Measurements from ENCODE around the gene MSI2.

The MSI2 gene

DNA sequence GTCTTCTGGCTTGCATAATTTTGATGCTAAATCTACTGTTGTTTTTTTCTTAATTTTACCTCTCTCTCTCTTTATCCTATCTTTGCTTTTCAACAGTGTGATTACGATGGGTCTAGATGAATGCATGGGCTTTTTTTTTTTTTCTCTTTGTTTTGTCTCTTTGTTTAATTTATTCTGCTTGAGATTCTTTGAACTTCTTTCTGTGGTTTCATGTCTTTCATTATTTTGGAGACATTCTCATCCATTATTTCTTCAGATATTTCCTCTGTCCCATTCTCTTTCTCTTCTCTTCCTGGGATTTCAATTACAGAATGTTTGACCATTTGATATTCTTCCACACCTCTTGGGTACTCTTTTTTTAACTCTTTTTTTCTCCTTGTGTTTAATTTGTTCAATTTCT lies 436.4 kb downstream of the MSI2 start:
- no peak for DNase-seq (ENCODE audit: low read depth)

DNA sequence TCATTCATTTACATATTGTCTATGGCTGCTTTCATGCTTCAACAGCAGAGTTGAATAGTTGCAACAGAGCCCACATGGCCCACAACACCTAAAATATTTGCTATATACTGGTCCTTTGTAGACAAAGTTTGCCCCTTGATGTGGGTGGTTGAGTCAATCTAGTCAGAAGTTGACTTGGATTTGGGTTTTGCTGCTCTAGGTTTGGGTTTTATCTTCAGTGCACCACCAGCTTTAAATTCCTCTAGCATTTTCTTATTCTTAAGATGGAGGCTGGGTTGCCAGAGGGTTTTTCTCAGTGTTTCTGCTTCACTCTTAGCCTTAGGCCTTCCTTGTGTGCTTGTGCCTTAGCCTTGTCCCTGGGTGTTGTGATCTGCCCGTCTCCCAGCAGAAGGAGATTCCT lies 437.7 kb downstream of the MSI2 start:
- no peak for DNase-seq (ENCODE audit: low read depth)

DNA sequence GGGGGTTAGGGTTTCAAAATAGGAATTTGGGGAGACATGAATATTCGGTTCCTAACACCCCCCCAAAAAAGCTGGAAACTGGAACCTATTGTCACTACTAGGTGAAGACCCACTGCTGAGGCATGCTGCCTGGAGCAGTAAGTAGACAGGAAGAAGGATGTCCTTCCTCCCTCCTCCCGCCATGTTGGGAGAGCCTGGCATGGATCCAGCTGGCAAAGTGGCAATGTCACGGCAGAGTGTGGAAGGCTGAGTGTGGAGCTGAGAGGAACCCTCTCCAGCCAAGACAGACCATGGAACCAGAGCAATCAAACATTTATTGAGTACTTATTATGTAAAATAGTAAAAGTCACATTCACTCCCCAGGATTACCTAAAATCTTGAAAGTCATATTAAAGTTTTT lies 439.7 kb downstream of the MSI2 start:
- no peak for DNase-seq (ENCODE audit: low read depth)

DNA sequence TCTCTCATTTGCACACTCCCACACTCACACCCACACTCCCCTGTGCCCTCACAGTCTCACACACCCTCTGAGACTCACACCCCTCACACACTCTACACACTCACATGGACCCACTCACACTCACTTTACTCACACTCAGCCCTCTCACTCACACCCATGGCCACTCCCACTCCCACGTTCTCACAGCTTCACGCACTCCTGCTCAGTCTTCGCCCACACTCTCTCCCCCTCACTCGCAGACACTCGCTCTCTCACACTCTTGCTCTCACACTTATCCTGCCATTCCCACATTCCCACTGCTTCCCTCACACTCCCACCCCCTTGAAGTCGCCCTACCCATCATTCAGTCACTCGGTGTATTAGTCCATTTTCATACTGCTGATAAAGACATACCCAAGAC lies 440.9 kb downstream of the MSI2 start:
- DNase-seq (ENCODE audit: low read depth), result no peak

DNA sequence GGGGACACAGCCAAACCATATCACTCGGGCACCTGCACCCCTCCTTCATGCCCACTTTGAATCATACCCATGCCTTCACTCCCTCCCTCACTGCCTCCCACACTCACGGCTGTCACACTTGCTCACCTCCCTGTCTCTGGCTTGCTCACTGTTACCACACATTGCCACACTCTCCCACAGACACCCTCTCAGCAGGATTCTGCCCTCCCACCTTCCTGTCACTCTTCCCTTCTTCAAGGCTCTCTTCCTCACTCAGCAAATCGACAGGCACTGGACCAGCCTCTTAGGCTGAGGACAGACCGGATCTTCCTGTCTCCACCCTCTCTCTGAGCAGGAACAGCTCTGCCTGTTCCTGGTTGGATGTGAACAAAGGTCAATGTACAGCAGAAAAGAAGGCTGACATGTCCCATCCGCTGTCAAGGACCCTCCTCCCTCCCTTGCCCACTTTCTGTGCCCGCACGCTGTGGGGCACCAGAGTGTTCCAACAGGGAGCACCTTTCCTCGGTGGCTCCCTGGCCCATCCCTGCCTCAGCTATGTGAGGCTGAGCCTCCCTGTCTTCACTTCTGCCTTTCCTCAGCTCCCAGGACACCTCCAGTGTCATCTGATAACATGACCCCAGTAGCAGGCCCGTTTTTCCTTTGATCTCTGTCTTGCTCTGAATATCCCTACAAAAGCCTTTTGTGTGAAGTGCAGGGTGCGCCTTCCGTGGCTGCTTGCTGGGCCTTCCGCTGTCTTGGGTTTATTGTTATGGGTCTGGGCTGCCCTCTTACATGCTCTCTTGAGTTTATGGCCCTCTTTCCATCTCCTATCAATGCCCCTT lies 441.8 kb downstream of the MSI2 start:
- no peak for DNase-seq (ENCODE audit: low read depth)

DNA sequence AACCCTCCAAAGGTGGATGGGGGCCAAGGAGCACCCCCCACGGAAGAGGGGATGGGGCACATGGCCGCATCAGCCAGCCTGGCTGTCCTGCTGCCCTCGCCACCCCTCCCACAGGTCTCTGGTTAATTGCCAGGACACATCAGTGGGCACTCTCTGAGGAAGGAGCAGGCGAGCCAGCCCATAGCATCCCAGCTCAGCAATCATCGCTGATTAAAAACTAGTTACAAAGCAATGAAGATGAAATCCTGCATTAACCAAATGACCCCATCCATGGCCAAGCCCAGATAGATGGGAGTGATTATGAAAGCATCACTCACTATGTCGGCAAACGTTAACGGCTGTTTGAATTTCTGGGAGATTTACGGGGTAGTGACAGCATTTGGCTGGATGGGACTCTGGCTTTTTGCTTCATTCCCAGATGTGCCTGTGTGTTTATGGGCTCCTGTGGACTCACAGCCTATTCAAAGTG lies 443.5 kb downstream of the MSI2 start:
- DNase-seq (ENCODE audit: low read depth), result no peak

DNA sequence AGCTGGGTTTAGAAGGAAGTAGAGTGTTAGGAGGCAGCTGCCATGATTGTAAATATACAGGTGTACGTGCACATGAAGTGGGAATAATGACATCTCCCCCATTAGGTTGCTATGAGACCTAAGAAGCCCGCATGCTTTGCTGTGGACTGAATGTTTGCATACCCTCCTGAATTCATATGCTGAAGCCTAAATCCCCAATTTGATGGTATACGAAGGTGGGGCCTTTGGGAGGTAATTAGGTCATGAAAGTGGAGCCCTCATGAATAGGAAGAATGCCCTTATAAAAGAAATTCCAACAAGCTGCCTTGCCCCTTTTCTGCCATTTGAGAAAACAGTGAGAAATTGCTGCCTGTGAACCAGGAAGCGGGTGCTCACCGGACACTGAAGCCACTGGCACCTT lies 444.8 kb downstream of the MSI2 start:
- no peak for DNase-seq (ENCODE audit: low read depth)

GRCh38 chr17:57703273-57703672 lies 446.9 kb downstream of the MSI2 start:
- no peak for DNase-seq (ENCODE audit: low read depth)

DNA sequence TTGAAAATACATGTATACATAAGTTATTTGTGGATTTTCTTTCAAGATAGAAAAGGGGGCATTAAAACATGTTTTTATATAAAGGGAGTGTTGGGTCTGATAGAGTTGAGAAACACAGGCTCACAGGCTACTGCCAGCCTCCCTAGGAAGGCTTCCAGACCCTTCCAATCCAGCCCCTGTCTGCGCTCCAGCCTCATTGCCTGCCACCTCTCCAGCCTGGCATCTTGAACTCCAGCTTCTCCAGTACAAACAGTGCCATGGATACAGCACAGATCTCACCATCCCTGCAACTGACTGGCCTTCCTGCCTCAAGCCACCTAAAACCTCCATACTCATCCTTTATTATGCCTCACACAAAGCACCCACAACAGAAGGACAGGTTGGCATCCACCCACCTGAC lies 448.1 kb downstream of the MSI2 start:
- DNase-seq (ENCODE audit: low read depth), result no peak

DNA sequence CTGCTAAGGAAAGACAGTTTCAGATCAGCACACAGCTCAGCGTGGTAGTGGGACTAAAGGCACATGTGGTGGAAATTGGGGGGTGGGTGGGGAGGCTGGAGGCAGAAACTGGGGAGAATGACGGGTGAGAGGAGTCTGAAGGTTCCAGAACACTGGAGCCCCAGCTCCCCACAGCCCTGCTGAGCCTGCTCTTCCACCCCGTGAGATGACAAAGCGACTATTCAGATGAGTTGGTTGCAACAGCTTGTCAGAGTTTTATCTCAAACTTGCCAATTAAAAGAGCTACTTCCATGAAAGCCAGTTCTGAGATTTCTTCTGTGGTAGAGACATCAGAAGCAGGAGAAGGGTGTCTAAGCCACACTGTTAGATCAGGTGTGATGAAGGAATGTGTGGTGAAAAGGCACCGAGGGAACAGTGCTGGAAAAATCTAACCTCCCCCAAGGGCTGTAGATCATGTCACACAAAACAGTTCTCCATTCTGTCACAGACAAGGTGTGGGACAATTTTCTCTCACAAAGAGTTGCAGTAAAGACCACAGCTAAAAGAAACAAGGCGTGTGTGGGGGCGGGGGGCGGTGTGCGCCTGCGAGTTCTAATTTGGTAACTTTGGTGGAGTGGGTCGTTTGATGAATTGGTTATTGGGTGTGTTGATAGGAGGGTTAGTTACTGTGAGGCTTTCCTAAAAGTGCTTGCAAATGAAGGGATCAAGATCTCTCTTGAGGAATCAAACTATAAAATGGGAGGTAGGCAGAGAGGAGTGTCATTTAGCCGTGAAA lies 449.8 kb downstream of the MSI2 start:
- DNase-seq (ENCODE audit: low read depth), result no peak

- no peak for DNase-seq (ENCODE audit: low read depth)
Measured at GRCh38 chr17:57706761-57707160, 450.4 kb downstream of the MSI2 start.

- DNase-seq (ENCODE audit: low read depth), result no peak
Measured at GRCh38 chr17:57707892-57708291, 451.6 kb downstream of the MSI2 start.

DNA sequence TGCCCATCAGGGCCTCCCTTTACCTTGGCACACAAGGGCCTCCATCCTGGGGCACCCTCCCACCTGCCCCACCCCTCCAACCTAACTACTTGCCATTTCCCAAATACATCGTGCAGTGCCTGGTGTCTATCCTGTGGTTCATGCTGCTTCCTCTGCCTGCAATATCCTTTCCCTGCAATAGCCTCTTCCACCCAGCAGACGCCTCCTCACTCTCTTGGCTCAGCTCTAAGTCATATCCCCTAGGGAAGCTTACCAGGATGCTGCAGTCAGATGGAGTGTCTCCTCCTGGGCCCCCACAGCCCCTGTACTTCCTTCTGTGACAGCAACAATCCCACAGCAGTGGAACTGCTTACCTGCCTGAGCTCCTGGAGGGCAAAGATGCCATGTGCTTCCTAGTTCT lies 452.1 kb downstream of the MSI2 start:
- no peak for DNase-seq (ENCODE audit: low read depth)

DNA sequence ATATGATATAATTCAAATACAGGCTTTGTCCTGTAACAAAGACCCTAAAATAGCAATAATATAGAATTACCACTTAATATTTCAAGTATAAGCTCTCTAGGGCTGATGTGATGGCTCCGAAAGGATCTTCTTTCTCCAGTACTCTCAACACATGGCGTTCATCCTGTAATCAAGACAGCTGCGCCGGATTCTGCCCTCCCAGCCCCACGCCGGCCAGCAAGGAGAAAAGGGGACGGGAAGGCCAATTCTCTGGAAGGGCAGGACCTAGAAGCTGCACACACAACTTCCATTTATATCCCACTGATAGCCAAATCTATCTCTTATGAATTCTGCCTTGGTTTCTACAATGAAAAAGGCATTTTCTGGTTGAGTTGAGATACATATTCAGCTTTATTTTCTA lies 456.8 kb downstream of the MSI2 start:
- no peak for DNase-seq (ENCODE audit: low read depth)

GRCh38 chr17:57714665-57715180 lies 458.4 kb downstream of the MSI2 start:
- DNase-seq (ENCODE audit: low read depth), result no peak

GRCh38 chr17:57715981-57716380 lies 459.7 kb downstream of the MSI2 start:
- DNase-seq (ENCODE audit: low read depth), result no peak

DNA sequence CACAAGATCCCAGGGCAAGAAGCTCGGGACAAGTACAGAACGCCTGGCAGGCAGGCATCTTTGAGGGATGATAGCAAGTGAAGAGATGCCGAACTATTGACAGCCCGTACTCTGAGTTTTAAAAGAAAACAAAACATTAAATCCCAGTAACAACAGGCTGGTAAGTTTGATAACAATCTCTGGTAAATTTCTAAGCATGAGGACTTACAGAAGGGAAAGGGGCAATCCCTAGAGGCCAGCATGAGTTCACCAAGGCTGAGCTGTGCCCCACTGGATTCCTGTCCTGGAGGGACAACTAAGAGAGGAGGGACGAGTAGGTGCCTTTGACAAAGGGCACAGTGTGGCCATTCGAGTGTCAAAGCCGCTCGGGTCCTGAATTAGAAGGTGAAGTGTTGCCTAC lies 462.6 kb downstream of the MSI2 start:
- no peak for DNase-seq (ENCODE audit: low read depth)

GRCh38 chr17:57720386-57721035 lies 464.2 kb downstream of the MSI2 start:
- DNase-seq (ENCODE audit: low read depth), result no peak

DNA sequence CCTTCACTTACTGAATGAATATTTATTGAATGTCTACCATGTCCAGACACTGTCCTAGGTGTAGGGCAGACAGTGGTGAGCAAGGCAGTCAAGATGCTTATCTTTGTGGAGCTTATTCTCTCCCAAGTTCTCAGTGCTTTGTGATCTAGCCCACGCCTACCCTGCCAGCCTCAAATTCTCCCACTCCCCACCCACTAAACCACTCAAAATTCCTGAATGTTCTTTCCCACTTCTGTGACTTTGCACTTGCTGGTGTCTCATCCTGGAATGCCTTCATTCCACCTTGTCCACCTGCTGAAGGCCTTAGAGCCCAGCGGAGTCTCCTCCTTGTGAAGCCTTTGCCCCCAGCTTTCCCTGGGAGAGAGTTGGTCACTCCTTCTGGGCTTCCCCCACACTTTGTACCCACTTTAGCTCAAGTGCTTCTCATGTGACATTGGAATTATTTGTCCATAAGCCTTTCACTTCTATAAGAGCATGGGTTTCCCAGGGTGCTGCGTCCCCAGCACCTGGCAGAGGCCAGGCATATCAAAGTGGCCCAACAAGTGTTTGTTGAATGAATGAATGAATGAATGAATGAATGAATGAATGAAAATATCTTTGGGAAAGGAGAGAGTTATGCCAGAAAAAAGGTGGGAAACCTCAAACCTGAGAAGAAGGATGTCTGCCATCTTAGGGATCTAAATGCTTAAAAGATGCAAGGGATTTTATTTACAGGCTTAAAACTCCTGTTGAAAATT lies 465.8 kb downstream of the MSI2 start:
- no peak for DNase-seq (ENCODE audit: low read depth)

GRCh38 chr17:57722704-57723043 lies 466.4 kb downstream of the MSI2 start:
- DNase-seq (ENCODE audit: low read depth), result no peak

DNA sequence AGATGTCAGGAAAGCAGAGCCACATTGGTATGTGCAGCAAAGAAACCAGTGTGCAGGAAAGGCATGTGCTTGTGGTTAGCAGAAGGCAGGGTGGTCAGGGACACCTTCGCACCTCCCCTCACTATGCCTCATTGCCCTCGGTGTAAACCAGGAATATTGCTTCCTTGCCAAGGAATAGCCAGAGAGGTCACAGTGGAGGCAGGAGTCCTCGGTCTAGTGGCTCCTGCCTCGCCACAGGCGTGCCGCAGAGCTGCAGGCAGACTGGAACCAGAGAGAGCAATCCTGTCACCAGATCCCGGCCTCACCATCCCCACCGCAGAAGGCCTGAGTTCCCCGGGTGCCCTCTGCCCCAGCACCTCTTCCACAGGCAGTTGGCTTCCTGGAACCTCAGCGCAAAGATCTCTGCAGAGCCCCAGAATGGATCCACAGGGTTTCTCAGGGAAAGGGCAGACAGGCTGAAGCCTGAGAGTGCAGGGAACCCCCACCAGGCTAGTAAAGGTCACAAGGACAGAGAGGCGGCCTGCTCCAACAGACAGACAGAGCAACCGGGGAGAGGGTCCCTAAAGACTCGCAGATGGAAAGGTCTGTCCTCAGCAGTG lies 467.2 kb downstream of the MSI2 start:
- DNase-seq (ENCODE audit: low read depth), result no peak

Data from activated T-cell treated with anti-CD3 and anti-CD28 coated beads for 1 hour (primary cell).